HG02571 (cell line): ENCODE results near the gene RAD23A.

ENCODE experiments used
- ATAC-seq: cut with Tn5 transposase; IDR thresholded peaks from one replicate; pipeline ENCODE4 v1.9.1; 2021; ENCODE audit warnings: mild to moderate bottlenecking, moderate library complexity; ENCODE audit not compliant: unreplicated experiment

The RAD23A gene

DNA sequence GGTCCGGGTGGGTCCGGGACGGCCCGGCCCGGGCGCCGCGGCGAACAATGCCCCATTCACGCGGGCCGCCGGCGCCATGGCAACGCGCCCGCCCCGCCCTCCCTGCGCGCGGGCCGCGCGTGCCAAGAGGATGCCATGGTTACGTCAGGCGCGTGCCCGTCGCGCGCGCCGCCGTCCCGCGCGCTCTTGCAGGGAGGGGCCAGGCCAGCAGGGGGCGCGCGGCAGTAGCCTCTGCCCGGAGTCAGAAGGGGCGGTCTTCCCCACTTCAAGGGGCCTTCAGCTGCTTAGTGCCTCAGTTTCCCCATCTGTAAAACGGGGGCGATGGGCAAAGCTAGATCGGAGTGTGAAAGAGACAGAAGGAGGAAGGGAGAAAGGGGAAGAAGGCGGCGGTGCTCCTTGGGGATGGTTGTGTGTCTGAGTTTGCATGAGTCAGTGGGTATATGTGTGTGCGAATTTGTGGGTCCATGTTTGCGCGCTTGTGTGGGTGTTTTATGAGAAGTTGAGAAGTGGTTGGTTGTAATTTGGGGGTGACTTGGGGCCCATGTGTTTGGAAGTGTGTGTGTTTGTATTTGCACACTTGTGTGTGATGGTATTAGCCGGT, 38.0 kb downstream of the RAD23A start:
- ATAC-seq: no peak

DNA sequence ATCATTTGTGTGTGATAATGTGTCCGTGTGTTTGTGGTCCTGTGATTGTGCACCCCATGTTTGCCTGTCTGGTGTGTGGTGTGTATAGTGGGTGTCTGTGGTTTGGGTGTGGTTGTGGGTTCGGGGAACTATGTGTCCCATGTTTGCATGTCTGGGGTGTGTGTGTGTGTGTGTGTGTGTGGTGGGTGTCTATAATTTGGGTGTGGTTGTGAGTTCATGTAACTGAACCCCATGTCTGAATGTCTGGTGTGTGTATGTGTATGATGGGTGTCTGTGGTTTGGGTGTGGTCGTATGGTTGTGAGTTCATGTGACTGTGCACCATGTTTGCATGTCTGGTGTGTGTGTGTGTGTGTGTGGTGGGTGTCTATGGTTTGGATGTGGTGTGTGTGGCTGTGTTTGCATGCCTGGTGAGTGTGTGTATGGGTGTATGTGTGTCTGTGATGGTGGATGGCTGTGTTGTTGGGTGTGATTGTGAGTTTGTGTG, 38.5 kb downstream of the RAD23A start:
- ATAC-seq: no peak

DNA sequence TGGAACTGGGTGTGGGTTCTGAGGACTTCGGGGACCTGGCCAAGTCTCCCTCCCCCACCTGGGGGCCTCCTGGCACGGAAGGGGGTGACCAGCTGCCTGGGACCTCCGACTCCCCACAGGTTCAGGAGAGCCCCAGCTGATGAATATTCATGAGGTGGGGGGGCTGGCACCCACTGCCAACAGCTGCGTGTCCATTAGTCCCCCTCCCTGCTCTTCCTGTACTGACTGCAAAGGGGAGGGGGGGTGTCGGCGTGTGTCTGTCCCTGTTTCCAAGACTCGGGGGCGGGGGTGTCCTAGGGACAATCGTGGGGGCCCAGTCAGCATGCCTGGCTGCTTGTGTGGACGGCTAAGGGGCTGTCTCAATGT, 39.0 kb downstream of the RAD23A start:
- ATAC-seq: no peak

DNA sequence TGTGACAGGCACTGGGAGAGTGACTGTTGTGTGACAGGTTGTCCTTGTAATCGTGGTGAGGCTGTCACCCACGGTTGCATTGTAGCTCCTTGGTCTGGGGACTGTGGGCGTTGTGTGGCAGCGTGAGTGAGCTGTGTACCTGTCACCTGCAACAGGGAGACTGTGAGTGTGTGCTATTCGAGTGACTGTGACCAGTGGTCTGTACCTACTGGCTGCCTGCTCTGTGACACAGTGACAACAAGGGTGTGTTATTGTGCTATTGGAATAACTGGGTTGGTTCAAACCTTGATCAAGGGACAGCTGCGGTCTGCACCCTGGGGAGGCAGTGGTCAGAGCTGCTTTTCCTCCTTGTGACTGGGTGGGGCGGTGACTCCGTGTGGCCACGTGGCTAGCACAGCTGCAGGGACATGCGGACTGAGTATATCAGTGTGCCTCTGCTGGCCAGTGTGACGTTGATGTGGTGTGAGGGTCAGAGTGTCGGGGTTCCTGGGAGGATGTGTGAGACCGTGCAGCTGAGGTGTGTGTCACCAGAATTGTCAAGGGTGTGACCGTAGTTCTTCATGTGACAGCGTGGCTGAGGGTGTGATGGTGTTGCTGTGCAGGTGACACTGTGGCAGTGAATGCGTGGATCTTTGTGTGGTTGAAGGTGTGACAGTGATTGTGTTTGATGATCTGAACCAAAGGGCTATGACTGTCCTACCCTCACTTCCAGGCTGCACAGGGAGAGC, 39.6 kb downstream of the RAD23A start:
- ATAC-seq: no peak

DNA sequence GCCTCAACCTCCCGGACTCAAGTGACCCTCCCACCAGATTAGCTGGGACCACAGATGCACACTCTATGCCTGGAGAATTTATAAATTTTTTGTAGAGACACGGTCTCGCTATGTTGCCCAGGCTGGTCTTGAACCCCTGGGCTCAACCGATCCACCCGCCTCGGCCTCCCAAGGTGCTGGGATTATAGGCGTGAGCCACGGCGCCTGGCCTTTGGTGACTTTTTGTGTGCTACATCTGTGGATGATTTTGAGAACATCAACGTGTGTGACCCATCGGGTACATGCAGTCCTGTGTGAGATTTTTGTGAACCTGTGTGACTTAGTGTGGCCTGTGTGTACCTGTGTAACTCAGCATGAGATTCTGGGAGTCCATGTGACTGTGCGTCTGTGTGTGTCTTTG, 41.1 kb downstream of the RAD23A start:
- no peak for ATAC-seq

DNA sequence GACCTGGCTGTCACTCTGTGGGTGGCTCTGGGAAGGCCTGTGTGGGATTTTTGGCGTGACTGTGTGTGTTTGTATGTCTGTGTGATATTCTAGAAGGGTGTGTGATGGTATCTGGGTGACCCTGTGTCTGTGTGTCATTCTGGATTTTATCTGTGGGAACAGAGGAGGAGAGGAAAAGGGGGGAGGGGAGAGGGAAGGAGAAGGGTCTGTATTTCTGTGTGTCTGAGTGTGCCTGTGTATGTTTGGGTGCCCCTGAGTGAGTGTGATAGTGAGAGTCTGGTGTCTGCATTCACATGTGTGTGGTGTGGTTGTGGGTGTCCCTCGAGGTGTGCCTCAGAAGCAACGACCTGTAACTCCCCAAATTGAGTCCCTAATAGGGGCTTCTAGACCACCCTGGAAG, 41.5 kb downstream of the RAD23A start:
- no peak for ATAC-seq

DNA sequence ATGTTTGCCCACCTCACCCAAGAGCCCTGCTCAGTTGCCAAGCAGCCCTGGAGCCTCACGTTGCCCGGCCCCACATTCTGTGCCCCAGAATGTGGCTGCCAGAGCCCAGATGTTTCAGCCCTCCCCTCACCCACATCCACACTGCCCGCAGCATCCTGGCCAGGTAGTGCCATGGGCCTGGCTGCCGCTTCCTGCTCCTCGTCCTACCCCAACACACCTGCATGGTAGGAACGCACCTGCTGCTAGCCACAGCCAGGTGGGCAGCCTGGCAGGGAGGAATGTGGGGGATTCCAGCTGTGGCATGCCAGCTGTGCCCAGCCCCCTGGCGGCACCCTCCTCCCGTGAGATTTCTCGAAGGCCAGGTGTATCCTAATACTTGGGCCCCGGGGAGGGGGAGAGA, 42.1 kb downstream of the RAD23A start:
- no peak for ATAC-seq

DNA sequence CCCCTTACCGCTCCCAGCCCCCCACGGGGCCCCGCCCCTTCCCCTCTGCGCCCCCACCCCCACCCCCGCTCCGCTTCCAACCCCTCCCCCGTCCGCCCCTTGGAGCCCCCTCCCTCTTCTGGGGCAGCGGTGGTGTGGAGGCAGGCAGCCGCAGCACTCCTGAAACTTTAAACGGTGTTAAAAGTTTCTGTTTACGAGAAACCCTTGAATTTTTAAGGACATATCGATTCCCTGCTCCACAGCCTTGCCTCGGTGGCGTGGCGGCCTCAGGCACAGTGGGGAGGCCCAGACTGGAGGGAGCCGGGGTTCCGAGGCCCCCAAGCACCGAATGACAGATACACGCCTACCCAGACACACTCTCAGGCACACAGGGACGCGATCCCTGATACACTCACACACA, 44.8 kb downstream of the RAD23A start:
- ATAC-seq: no peak

DNA sequence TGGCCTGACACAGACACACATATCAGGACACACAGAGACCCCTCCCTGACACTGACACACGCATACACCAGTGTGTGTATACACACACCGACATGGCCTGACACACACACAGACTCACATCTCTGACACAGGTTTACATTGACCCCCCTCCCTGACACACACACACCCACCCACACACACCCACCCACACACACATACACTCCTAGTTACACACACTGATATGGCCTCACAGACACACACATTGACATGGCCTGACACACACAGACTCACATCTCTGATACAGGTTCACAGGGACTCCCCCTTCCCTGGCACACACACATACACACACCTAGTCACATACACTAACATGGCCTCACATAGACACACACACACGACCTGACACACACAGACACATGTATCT, 45.2 kb downstream of the RAD23A start:
- ATAC-seq: no peak

DNA sequence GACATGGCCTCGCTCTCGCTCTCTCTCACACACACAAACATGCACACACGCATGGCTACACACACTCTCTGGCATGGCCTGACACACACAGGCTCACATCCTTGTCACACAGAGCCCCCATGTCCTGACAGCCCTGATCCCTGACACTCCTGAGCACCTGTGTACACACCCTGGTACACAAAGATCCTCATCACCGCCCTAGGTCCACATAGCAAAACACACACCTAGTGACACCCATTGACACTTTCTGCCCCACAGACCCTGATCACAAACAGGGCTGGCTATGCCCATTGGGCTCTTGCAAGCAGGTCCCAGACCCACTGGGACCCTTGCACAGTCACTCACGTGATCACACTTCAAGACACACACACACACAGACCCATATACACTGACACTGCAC, 45.6 kb downstream of the RAD23A start:
- ATAC-seq: no peak

DNA sequence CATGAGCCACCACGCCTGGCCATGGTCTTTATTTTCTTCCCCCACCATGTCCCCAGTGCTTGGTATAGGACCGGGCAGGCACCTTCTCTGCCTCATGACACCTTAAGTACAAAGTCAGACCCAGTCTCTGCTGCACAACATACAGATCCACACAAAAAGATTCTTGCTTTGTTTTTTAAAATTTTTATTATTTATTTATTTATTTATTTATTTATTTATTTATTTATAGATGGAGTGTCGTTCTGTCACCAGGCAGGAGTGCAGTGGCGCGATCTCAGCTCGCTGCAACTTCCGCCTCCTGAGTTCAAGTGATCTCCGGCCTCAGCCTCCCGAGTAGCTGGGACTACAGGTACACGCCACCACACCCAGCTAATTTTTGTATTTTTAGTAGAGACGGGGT, 47.1 kb downstream of the RAD23A start:
- no peak for ATAC-seq

DNA sequence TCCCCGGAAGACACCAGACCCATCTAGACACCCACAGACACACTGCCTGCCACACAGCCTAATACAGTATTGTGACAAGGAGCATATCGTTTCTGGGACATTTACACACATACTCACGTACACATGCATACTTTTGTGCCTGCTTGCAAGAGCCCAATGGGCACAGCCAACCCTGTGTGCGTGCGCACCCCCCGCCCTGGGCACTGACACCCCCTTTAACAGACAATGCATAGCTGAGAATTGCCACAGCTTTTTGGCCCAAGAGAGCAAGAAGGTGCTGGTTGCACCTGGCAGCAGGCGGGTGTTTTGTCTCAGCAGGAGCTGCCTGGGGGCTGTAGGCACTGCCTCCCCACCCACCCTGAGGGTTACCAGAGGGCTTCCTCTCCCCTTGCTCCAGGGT, 47.9 kb downstream of the RAD23A start:
- no peak for ATAC-seq

DNA sequence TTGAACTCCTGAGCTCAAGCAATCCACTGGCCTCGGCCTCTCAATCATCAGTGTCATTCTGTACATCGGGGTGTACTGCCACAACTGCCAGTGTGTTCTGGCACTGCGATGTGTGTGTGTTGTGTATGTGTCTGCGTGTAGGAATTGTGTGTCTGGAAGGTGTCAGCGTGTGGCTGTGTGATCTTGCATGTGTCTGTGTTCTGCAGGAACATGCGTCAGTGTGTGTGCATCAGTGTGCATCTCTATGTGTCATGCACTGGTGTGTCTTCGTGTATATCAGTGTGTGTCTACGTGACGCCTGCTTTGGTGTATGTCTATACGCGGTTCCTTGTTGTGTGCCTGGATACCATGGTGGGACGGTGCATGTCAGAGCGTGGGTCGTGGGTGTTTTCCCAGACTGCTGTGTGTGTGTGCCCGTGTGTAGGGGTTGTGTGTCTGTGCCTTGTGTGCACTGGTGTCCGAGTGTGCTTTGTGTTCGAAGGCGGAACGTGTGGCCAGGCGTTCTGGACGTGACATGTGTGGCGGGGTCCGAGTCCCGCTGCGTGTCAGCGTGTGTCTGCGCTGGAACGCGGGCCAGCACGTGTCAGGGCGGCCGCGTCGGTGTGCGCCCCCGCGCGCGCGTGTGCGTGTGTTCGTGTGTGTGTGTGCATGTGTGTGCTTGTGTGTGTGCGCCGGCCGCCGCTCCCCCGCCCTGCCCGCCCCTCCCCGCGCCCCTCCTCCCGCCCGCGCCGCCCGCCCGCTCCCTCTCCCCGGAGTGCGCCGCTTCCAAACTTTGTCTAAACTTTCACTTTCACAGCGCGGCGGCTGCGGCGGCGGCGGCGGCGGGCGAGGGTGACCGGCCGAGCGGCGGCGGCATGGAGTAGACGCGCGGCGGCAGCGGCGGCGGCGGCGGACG, 49.3 kb downstream of the RAD23A start, which contains the start of gene NFIX:
TSS of gene NFIX (plus strand) at position 775 of the 895 bp plus-strand sequence. CDS start 363 bp downstream, outside the sequence.
- no peak for ATAC-seq

DNA sequence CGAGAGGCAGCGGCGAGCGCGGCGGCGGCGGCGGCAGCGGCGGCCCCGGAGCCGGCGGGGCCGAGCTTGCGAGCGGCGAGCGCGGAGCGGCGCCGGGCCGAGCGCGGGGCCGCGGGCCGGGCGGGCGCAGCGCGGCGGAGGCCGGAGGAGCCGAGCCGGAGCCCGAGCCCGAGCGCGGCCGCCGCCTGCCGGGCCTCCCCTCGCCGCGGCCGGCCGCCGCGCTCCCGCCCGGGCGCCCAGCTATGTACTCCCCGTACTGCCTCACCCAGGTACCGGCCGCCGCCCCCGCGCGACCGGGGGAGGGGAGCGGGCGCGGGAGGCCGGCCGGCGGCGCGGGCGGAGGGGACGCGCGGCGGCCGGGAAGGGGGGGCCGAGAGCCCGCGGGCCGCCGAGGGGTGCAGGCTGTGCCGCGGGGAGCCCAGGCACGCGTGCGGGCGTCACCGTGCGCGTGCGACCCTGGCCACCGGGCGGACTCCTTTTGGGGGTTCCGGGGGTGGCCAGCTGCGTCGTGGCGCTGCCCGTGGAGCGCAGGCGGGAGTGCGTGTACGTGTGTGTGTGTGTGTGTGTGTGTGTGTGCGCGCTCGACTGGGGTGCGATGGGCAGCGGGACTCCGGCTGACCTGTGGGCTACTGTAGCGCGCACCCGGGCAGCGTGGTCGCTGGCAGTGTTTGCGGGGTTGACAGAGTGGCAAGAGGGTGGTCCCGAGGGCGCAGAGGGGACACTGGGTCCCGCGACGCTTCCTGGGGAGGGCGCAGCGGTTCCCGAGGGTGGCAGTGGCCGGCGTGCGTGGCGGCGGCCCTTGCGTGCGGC, 50.1 kb downstream of the RAD23A start:
- no peak for ATAC-seq

DNA sequence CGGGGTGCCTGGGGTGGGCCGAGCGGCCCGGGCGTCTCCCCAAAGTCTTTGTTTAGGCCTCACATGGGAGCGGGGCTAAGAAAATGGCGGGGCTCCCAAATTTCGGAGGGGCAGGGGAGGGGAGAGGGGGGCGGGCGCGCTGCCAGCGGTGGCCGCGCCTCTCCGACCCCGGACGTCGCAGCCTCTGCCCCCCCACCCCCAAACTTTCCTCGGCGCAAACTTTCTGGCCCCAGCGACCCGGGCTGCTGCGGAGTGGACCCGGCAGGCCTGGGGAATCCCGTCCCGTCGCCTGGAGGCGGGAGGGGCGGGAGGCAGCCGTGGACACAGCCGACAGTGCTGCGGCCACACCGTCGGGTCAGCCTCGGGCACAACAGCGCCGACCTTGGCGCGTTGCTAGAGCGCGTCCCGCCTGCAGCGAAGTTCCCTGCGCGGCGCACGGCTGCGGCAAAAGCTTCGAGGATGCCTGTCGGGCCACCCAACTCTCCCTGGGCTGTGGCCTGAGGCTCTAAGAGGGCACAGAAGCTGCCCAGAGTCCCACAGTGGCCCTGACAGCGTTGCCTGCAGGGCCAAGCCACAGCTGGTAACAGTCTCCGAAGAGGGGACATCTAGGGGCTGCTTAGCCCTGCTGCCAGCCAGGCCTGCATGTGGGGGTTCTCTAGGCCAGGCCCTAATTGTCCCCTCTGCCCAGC, 50.9 kb downstream of the RAD23A start:
- ATAC-seq: no peak

DNA sequence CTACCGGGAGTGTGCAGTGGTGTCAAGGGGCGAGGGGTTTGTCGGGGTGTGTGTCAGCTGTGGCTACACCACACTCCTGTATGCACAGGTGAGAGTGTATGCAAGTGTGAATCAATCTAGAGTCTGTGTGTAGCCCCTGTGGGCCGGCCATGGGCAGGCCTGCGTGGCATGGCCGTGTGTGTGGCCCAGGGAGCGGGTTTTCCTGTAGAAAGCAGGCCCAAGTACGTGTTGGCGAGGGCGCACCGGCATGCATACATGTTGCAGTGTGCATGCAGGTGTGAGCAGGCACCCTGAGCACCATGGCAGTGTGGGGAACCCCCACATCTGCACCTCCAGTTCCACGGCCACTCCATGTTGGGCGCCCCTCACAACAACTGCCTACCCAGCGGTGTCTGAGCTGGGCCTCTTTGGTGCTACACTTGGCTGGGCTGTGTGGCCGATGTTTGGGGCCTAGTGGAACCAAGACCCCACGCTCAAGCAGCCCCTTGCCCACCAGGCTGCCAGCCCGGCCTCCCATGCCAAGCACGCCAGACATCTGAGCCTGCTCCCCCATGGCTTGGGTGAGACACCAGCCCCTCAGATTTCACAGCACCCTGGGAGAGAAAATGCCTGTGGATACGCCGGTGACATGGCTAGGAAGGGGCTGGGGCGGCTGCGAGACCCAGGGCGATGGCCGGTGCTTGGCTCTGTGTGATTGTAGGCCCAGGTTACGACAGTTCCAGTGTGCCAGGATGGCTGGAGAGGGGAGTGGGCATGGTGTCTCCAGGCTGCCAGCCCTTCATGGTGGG, 51.7 kb downstream of the RAD23A start:
- ATAC-seq: no peak

DNA sequence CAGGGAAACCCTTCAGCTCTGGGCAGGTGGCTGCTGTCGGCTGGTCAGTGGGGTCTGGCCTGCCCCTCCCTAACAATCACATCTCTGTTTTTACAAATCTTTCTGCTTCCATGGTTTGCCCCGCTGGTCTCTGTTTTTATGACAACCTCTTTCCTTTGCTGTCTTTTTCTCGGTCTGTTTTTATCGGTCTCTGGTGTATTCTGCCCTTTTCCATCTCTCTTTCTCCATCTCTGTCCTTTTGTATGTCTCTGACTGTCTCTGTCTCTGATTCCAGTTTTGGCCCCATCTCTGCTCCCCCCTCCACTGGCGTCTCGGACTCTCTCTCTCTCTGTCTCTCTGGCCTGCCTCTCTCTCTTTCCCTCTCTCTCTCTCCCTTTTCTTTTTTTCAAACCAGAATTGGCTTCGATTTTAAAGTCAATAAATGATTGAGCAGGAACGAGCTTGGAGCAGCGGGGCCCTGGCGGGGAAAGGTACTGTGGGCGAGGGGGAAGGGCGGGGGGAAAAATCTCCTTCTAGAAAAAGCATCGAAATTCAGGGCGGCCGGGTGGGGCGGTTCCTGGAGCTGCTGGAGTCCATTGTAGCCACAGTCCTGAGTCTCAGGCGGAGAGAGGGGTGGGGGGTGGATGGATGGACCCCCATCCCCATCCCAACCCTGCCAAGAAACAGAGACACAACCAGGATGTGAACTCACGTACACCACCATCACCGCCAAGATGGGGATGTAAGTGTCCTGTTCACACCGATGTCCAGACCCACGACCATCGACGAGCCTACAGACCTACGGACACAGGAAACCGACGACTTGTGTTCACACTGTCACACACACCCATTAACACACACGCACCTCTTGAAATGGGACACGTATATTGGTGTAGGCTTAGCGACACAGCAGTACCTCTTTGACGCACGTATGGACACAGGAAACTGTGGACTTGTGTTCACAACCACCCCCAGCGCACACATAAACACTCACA, 52.6 kb downstream of the RAD23A start:
- no peak for ATAC-seq

DNA sequence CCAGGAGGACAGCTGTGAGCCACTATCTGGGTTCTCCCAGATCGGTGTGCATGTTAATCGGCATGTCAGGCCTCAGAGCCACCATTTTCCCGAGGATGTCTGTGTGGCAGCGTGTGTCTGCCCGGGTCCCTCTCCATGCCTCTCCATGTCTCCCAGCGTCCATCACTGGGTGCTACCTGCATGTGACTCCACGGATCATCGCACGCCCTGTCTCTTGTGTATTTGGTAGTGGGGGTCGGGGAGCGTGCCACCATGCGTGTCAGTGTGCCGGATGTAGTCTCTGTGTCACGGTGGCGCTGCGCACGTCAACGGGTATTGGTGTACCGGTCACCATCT, 55.5 kb downstream of the RAD23A start:
- ATAC-seq: no peak
